ENCODE data around the gene MRPL44. TPM values are rescaled to one million over a fixed set of nuclear protein-coding genes. Genes with fewer than 3 reads are reported as not detected.

Gene MRPL44
- total RNA-seq, 4 donors from 2014 or later, result 18.9 to 58.4 (median 31.7) TPM

DNA sequence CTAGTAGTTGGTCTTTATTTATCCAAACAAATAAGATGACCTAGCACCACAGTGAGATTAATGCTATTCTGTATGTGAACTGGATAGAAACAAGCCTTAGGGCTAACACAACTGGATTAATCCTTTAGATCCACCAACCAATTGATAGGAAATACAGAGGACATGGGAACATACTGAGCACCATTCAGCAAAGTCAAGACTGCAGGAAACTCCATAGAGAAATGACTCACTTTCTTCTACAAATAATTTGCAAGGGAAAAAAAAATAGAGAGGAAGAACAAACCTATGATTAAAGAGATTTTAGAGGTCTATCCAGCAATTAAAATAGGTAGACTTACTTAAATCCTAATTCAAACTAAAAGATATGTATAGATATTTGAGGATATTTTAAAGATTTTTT lies 36.1 kb upstream of the MRPL44 start:
- no peak for DNase-seq
- Histone ChIP-seq H3K36me3 (peaks cover 0 to 7% (median 0%) of the 10 kb centered on the region in 4 donors), H3K4me3 (no peak overlapping the region), H3K9me3 (no peaks in the 10 kb centered on the region), H3K27ac (no peak overlapping the region), H3K27me3 (no peaks in the 10 kb centered on the region), H3K4me1 (peaks cover 0 to 6% (median 0%) of the 10 kb centered on the region in 4 donors)
- intact Hi-C loops (cut with DNase I; ENCODE audit: low total_unique reads), result no loop called here
- in situ Hi-C loops (cut with MboI; ENCODE audit: low pct_ligation_motif_present in 1 of 4, low pct_unique_long_range_greater_than_20kb in 1 of 4, low sequenced_read_pairs in 3 of 4), result no loop called here
- TF ChIP-seq POLR2A (IDR thresholded peaks at IDR 0.05) (no peak), POLR2AphosphoS5 (IDR thresholded peaks at IDR 0.05) (no peak), EP300 (IDR thresholded peaks at IDR 0.05; ENCODE audit: low read depth) (no peak)
- TF ChIP-seq, protein P1, sequence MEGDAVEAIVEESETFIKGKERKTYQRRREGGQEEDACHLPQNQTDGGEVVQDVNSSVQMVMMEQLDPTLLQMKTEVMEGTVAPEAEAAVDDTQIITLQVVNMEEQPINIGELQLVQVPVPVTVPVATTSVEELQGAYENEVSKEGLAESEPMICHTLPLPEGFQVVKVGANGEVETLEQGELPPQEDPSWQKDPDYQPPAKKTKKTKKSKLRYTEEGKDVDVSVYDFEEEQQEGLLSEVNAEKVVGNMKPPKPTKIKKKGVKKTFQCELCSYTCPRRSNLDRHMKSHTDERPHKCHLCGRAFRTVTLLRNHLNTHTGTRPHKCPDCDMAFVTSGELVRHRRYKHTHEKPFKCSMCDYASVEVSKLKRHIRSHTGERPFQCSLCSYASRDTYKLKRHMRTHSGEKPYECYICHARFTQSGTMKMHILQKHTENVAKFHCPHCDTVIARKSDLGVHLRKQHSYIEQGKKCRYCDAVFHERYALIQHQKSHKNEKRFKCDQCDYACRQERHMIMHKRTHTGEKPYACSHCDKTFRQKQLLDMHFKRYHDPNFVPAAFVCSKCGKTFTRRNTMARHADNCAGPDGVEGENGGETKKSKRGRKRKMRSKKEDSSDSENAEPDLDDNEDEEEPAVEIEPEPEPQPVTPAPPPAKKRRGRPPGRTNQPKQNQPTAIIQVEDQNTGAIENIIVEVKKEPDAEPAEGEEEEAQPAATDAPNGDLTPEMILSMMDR (IDR thresholded peaks at IDR 0.05), result no peak

DNA sequence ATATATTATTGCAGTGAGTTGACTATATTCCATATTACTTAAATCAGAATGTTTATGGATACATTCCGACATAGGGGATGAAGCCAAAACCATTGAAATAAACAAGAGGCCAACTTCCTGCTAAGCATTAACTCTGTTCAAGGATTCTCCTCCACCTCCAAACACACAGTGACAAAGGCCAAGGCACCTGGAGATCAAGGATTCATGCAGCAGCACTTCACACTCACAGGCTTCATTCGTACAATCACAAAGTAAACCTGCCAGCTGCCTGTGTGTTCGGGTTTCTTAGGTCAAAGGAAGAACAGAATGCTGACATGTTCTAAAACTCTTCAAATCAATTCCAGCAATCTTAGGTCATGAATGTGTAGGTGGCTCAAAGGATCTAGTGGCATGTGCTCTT lies 35.0 kb upstream of the MRPL44 start:
- 72 to 100% methylated on average over 1 to 3 of the region's 3 CpGs for WGBS, 2 donors (ENCODE audit: low coverage in 1 of 2)
- peaks cover 0 to 5% of the 10 kb centered on the region in 2 donors for H3K9me3 ChIP-seq
- no peaks in the 10 kb centered on the region for H3K27me3 ChIP-seq
- intact Hi-C loops (cut with DNase I; ENCODE audit: low total_unique reads), result no loop called here
- DNase-seq, result no peak
- no peak overlapping the region for H3K4me3 ChIP-seq
- in situ Hi-C loops (cut with MboI; ENCODE audit: low pct_ligation_motif_present in 1 of 4, low pct_unique_long_range_greater_than_20kb in 1 of 4, low sequenced_read_pairs in 3 of 4), result no loop called here
- no peak overlapping the region for H3K27ac ChIP-seq
- H3K36me3 ChIP-seq, result peaks cover 0 to 4% (median 0%) of the 10 kb centered on the region in 4 donors
- no peak for TF ChIP-seq POLR2A (IDR thresholded peaks at IDR 0.05)
- TF ChIP-seq, protein P1 (IDR thresholded peaks at IDR 0.05), result no peak
- TF ChIP-seq POLR2AphosphoS5 (IDR thresholded peaks at IDR 0.05), result no peak
- TF ChIP-seq EP300 (IDR thresholded peaks at IDR 0.05; ENCODE audit: low read depth), result no peak
- peaks cover 0 to 6% (median 0%) of the 10 kb centered on the region in 4 donors for H3K4me1 ChIP-seq

DNA sequence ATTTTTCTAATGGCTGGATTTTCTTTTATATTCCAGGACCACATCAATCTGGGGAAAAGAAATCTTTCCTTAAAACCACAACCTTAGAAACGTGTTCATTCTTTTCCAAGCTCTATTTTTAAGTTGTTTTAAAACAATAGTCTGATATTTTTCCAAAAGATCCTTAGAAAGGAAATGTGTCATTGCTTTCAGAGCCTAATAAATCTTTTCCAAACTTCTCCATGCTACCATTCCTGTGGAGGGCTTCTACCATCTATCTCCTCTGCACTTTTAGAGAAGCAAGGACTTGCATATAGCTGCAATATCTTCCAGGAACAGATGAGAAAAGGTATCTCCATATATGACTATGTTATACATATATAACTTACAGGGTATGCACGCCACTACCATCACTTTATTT lies 33.3 kb upstream of the MRPL44 start:
- Histone ChIP-seq H3K36me3 (no peaks in the 10 kb centered on the region), H3K4me1 (peaks cover 0 to 15% (median 4%) of the 10 kb centered on the region in 4 donors), H3K27me3 (no peaks in the 10 kb centered on the region), H3K27ac (no peak overlapping the region), H3K4me3 (no peak overlapping the region), H3K9me3 (peaks cover 0 to 5% of the 10 kb centered on the region in 2 donors)
- TF ChIP-seq POLR2A (IDR thresholded peaks at IDR 0.05), result no peak
- no peak for TF ChIP-seq POLR2AphosphoS5 (IDR thresholded peaks at IDR 0.05)
- no peak for TF ChIP-seq EP300 (IDR thresholded peaks at IDR 0.05; ENCODE audit: low read depth)
- TF ChIP-seq, protein P1 (IDR thresholded peaks at IDR 0.05), result no peak
- WGBS, 2 donors (ENCODE audit: low coverage in 1 of 2), result 76 to 85% methylated on average over 2 of the region's 2 CpGs
- intact Hi-C loops (cut with DNase I; ENCODE audit: low total_unique reads) (no loop called here), in situ Hi-C loops (cut with MboI; ENCODE audit: low pct_ligation_motif_present in 1 of 4, low pct_unique_long_range_greater_than_20kb in 1 of 4, low sequenced_read_pairs in 3 of 4) (no loop called here)
- DNase-seq, result no peak

DNA sequence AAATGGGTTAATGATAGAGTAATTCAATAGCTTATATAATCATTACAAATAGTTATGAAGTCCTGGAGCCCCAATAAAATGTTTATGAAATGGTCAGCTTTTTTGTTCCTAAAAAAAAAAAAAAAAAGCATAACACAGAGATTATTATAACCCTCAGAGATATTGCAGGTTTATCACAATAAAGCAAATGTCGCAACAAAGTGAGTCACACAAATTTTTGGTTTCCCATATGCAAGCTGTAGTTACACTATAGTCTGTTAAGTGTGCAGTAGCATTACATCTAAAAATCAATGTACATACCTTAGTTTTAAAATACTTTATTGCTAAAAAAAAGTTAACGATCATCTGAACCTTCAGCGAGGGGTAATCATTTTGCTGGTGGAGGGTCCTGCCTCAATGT lies 32.2 kb upstream of the MRPL44 start:
- TF ChIP-seq EP300 (IDR thresholded peaks at IDR 0.05; ENCODE audit: low read depth), result no peak
- no peak for TF ChIP-seq POLR2A (IDR thresholded peaks at IDR 0.05)
- TF ChIP-seq, protein P1 (IDR thresholded peaks at IDR 0.05), result no peak
- TF ChIP-seq POLR2AphosphoS5 (IDR thresholded peaks at IDR 0.05), result no peak
- intact Hi-C loops (cut with DNase I; ENCODE audit: low total_unique reads), result no loop called here
- DNase-seq, result no peak

More for the DNA sequence above, 32.2 kb upstream of the MRPL44 start:
- Histone ChIP-seq H3K36me3 (no peaks in the 10 kb centered on the region), H3K4me1 (peaks cover 1 to 24% (median 11%) of the 10 kb centered on the region in 4 donors), H3K9me3 (peaks cover 0 to 5% of the 10 kb centered on the region in 2 donors), H3K27me3 (no peaks in the 10 kb centered on the region), H3K4me3 (no peak overlapping the region), H3K27ac (no peak overlapping the region)
- in situ Hi-C loops (cut with MboI; ENCODE audit: low pct_ligation_motif_present in 1 of 4, low pct_unique_long_range_greater_than_20kb in 1 of 4, low sequenced_read_pairs in 3 of 4), result no loop called here
- WGBS, 2 donors (ENCODE audit: low coverage in 1 of 2), result 95 to 100% methylated on average over 3 of the region's 3 CpGs
